ENCODE data around the gene SCTR.

SCTR gene

GRCh38 chr2:119433636-119434327 lies 90.5 kb downstream of the SCTR start:
- Histone ChIP-seq H3K9ac (ENCODE audit: low read length) (no peak overlapping the region), H3K27me3 (ENCODE audit: low read depth, low read length) (peaks cover 72% of the 10 kb centered on the region), H3K27ac (ENCODE audit: low read length) (no peak overlapping the region), H3K36me3 (replicated peaks; ENCODE audit: low read depth, low read length) (no peaks in the 10 kb centered on the region), H3K79me2 (ENCODE audit: low read length) (no peaks in the 10 kb centered on the region), H2AFZ (ENCODE audit: low read depth, low read length) (no peak overlapping the region), H3K4me3 (ENCODE audit: low read length) (no peak overlapping the region), H3K4me1 (ENCODE audit: low read length) (peaks cover 21% of the 10 kb centered on the region), H3K9me3 (ENCODE audit: insufficient read depth, low read length) (no peaks in the 10 kb centered on the region), H4K20me1 (ENCODE audit: insufficient read depth, low read length) (no peaks in the 10 kb centered on the region), H3K4me2 (ENCODE audit: low read length) (no peak overlapping the region)
- TF ChIP-seq CTCF (IDR thresholded peaks at IDR 0.05; ENCODE audit: low read depth, low read length) (no peak), EZH2phosphoT487 (IDR thresholded peaks at IDR 0.05; ENCODE audit: low read depth) (no peak)

DNA sequence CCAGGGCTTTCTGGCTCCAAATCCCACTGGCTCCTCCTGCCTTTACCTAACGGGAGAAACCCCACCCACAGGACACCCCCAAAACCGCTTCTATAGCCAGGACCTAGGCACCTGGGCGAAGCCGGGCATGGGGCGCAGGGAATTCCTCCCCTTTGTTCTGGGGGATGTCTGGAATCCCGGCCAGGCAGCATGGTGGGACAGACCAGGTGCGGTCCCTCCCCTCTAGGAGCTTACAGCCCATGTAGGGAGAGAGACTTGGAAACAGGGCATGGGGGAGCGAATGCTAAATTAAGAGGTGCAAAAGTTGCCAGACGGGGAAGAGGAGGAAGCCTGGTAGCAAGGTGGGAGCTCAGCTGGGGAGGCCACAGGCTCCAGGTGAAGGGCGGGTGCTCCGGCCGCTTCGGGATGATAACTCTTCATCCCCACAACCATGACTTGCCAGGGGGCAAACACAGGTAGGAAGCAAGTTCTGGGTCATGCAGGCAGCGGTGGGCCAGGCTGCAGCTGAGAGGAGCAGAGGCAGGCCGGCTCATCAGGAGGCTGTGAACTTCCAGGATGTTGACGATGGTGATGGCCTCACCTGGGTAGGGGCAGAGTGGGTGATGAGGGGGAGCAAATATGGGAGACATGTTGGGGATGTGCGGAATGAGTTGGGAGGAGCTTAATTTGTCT lies 91.3 kb downstream of the SCTR start:
- peaks cover 70% of the 10 kb centered on the region for H3K27me3 ChIP-seq (ENCODE audit: low read depth, low read length)
- H3K4me1 ChIP-seq (ENCODE audit: low read length): peaks cover 21% of the 10 kb centered on the region
- H4K20me1 ChIP-seq (ENCODE audit: insufficient read depth, low read length): no peaks in the 10 kb centered on the region
- no peaks in the 10 kb centered on the region for H3K9me3 ChIP-seq (ENCODE audit: insufficient read depth, low read length)
- no peak for TF ChIP-seq EZH2phosphoT487 (IDR thresholded peaks at IDR 0.05; ENCODE audit: low read depth)
- TF ChIP-seq CTCF (IDR thresholded peaks at IDR 0.05; ENCODE audit: low read depth, low read length): no peak
- H2AFZ ChIP-seq (ENCODE audit: low read depth, low read length): no peak overlapping the region
- no peak overlapping the region for H3K9ac ChIP-seq (ENCODE audit: low read length)
- H3K4me2 ChIP-seq (ENCODE audit: low read length): no peak overlapping the region
- no peak overlapping the region for H3K27ac ChIP-seq (ENCODE audit: low read length)
- no peak overlapping the region for H3K4me3 ChIP-seq (ENCODE audit: low read length)
- no peaks in the 10 kb centered on the region for H3K36me3 ChIP-seq (replicated peaks; ENCODE audit: low read depth, low read length)
- H3K79me2 ChIP-seq (ENCODE audit: low read length): no peaks in the 10 kb centered on the region

- Histone ChIP-seq H3K4me2 (ENCODE audit: low read length) (peak overlapping the region; percentile 88), H3K27ac (ENCODE audit: low read length) (no peak overlapping the region), H3K9me3 (ENCODE audit: insufficient read depth, low read length) (no peaks in the 10 kb centered on the region), H3K4me3 (ENCODE audit: low read length) (peak overlapping the region; percentile 77), H3K9ac (ENCODE audit: low read length) (no peak overlapping the region; the same call in 1 of the 2 replicates), H3K79me2 (ENCODE audit: low read length) (no peaks in the 10 kb centered on the region), H4K20me1 (ENCODE audit: insufficient read depth, low read length) (no peaks in the 10 kb centered on the region), H2AFZ (ENCODE audit: low read depth, low read length) (no peak overlapping the region), H3K27me3 (ENCODE audit: low read depth, low read length) (peaks cover 73% of the 10 kb centered on the region), H3K4me1 (ENCODE audit: low read length) (peaks cover 21% of the 10 kb centered on the region), H3K36me3 (replicated peaks; ENCODE audit: low read depth, low read length) (no peaks in the 10 kb centered on the region)
- no peak for TF ChIP-seq EZH2phosphoT487 (IDR thresholded peaks at IDR 0.05; ENCODE audit: low read depth)
Observed at GRCh38 chr2:119431976-119432850, 92.1 kb downstream of the SCTR start.

DNA sequence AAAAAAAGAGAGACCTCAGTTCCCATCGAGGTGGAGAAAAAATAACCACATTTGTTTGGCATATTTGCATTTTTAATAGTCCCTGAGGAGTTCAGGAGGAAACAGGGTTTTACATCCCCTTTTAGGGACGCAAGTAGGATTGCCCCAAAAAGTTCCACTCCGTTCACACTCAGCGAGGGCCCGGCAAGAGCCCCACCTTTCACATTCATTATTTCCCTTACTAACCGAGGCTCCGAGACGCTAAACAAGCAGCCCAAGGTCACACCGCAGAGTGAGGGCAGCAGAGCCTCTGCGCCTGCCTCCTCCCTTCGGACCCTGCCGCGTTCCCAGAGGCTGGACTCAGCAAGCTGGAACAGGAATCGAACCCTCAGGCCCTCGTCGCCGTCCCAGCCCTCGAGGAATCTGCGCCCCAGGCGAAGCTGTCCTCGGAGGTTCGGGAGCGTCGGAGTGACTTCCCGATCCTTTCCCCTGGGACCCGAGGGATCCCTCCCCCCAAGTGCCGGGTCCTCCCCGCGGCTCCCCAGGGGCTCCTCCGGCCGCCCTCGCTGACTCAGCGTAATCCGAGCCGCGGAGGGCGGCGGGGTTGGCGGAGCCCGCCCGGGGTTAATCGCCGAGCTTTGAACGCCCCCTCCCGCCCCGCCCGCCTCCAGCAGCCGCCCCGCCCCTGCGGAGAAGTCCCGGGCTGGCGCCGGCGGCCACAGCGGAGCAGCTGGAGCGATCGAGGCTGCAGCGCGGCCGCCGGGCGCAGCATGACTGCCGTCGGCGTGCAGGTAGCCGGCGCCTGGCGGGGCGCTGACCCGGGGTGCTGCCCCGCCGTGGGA lies 92.9 kb downstream of the SCTR start, which contains the start of gene TMEM37:
Gene TMEM37 (plus strand): TSS at position 700 of the 821 bp plus-strand sequence. CDS start 50 bp downstream, at position 750.
- H3K4me2 ChIP-seq (ENCODE audit: low read length): peak within 1 kb of the TSS; percentile 88
- H2AFZ ChIP-seq (ENCODE audit: low read depth, low read length): peak within 1 kb of the TSS; percentile 34; the same call in 1 of the 2 replicates
- no peaks in the 10 kb centered on the region for H3K9me3 ChIP-seq (ENCODE audit: insufficient read depth, low read length)
- H3K9ac ChIP-seq (ENCODE audit: low read length): peak within 1 kb of the TSS; percentile 39
- no peaks in the 10 kb centered on the region for H3K79me2 ChIP-seq (ENCODE audit: low read length)
- no peak for TF ChIP-seq EZH2phosphoT487 (IDR thresholded peaks at IDR 0.05; ENCODE audit: low read depth)
- no peak for TF ChIP-seq CTCF (IDR thresholded peaks at IDR 0.05; ENCODE audit: low read depth, low read length)
- H3K27me3 ChIP-seq (ENCODE audit: low read depth, low read length): peaks cover 80% of the 10 kb centered on the region
- peaks cover 26% of the 10 kb centered on the region for H3K4me1 ChIP-seq (ENCODE audit: low read length)
- peak within 1 kb of the TSS; percentile 27; the same call in 1 of the 2 replicates for H3K27ac ChIP-seq (ENCODE audit: low read length)
- H3K36me3 ChIP-seq (replicated peaks; ENCODE audit: low read depth, low read length): no peaks in the 10 kb centered on the region
- peak within 1 kb of the TSS; percentile 77 for H3K4me3 ChIP-seq (ENCODE audit: low read length)
- no peaks in the 10 kb centered on the region for H4K20me1 ChIP-seq (ENCODE audit: insufficient read depth, low read length)
